ACC112 (cell line): ENCODE measurements around the gene STX1A.

ENCODE experiments used
- H2AFZ ChIP-seq: fragments of 200-600 bp; sonication (generic); one replicate; pipeline ENCODE4 v1.6.0; 2017; ENCODE audit warnings: antibody characterized with exemption, low read length; ENCODE audit not compliant: unreplicated experiment
- H3K27ac ChIP-seq: fragments of 200-600 bp; sonication (generic); 2 replicates; pipeline ENCODE4 v1.5.1; 2014; ENCODE audit warnings: low read depth, mild to moderate bottlenecking, antibody characterized with exemption, low read length, moderate library complexity
- H3K27me3 ChIP-seq: fragments of 200-600 bp; sonication (generic); 2 replicates; pipeline ENCODE4 v1.6.1; 2014; ENCODE audit warnings: mild to moderate bottlenecking, antibody characterized with exemption, low read length, moderate library complexity, mixed read lengths; ENCODE audit not compliant: insufficient read depth
- H3K36me3 ChIP-seq: fragments of 200-600 bp; sonication (generic); 2 replicates; pipeline ENCODE4 v1.6.1; 2016; ENCODE audit warnings: mild to moderate bottlenecking, antibody characterized with exemption, low read length, moderate library complexity, mixed read lengths; ENCODE audit not compliant: insufficient read depth
- H3K4me1 ChIP-seq: fragments of 200-600 bp; sonication (generic); one replicate; pipeline ENCODE4 v1.6.1; 2016; ENCODE audit warnings: low read length, mixed read lengths; ENCODE audit not compliant: insufficient read depth, unreplicated experiment, control insufficient read depth
- H3K4me3 ChIP-seq: fragments of 200-600 bp; sonication (generic); 2 replicates; pipeline ENCODE4 v1.5.1; 2014; ENCODE audit warnings: mild to moderate bottlenecking, low read depth, low read length
- H3K79me2 ChIP-seq: fragments of 200-600 bp; sonication (generic); one replicate; pipeline ENCODE4 v1.6.0; 2016; ENCODE audit warnings: low read length; ENCODE audit not compliant: control insufficient read depth, unreplicated experiment, insufficient read depth

The STX1A gene

GRCh38 chr7:73707045-73707631, 12.3 kb downstream of the STX1A start:
- peaks cover 58% of the 10 kb centered on the region for H3K79me2 ChIP-seq
- no peak overlapping the region for H3K4me3 ChIP-seq
- H2AFZ ChIP-seq: no peak overlapping the region
- peaks cover 66% of the 10 kb centered on the region for H3K4me1 ChIP-seq
- H3K27me3 ChIP-seq: no peaks in the 10 kb centered on the region
- peaks cover 22% of the 10 kb centered on the region; the same call in 1 of the 2 replicates for H3K36me3 ChIP-seq
- H3K27ac ChIP-seq: peak overlapping the region; percentile 59

- H2AFZ ChIP-seq: no peak overlapping the region
- H3K4me1 ChIP-seq: peaks cover 58% of the 10 kb centered on the region
- no peaks in the 10 kb centered on the region for H3K27me3 ChIP-seq
- peak overlapping the region; percentile 59 for H3K27ac ChIP-seq
- H3K36me3 ChIP-seq: peaks cover 24% of the 10 kb centered on the region; the same call in 1 of the 2 replicates
- peaks cover 50% of the 10 kb centered on the region for H3K79me2 ChIP-seq
- no peak overlapping the region for H3K4me3 ChIP-seq
Measured at GRCh38 chr7:73706126-73707044, 13.1 kb downstream of the STX1A start.

- Histone ChIP-seq H2AFZ (no peak overlapping the region), H3K36me3 (peaks cover 19% of the 10 kb centered on the region; the same call in 1 of the 2 replicates), H3K4me3 (no peak overlapping the region), H3K79me2 (peaks cover 42% of the 10 kb centered on the region), H3K27me3 (no peaks in the 10 kb centered on the region), H3K27ac (peak overlapping the region; percentile 59), H3K4me1 (peaks cover 51% of the 10 kb centered on the region)
Measured at GRCh38 chr7:73705551-73705920, 13.9 kb downstream of the STX1A start.

- no peak overlapping the region for H3K4me3 ChIP-seq
- H3K36me3 ChIP-seq: peaks cover 23% of the 10 kb centered on the region; the same call in 1 of the 2 replicates
- peak overlapping the region; percentile 59 for H3K27ac ChIP-seq
- H3K79me2 ChIP-seq: peaks cover 37% of the 10 kb centered on the region
- peaks cover 51% of the 10 kb centered on the region for H3K4me1 ChIP-seq
- no peak overlapping the region for H2AFZ ChIP-seq
- H3K27me3 ChIP-seq: no peaks in the 10 kb centered on the region
Measured at GRCh38 chr7:73704640-73705550, 14.6 kb downstream of the STX1A start.

GRCh38 chr7:73703757-73704639, 15.5 kb downstream of the STX1A start:
- Histone ChIP-seq H3K27me3 (no peaks in the 10 kb centered on the region), H3K36me3 (peaks cover 23% of the 10 kb centered on the region; the same call in 1 of the 2 replicates), H3K4me3 (no peak overlapping the region), H3K79me2 (peaks cover 28% of the 10 kb centered on the region), H3K4me1 (peaks cover 46% of the 10 kb centered on the region), H3K27ac (peak overlapping the region; percentile 14; the same call in 1 of the 2 replicates), H2AFZ (no peak overlapping the region)

GRCh38 chr7:73703225-73703624, 16.2 kb downstream of the STX1A start:
- Histone ChIP-seq H3K36me3 (peaks cover 22% of the 10 kb centered on the region; the same call in 1 of the 2 replicates), H3K4me1 (peaks cover 38% of the 10 kb centered on the region), H3K27ac (no peak overlapping the region), H3K4me3 (no peak overlapping the region), H3K79me2 (peaks cover 20% of the 10 kb centered on the region), H2AFZ (no peak overlapping the region), H3K27me3 (no peaks in the 10 kb centered on the region)

- no peak overlapping the region for H3K27ac ChIP-seq
- H3K4me1 ChIP-seq: peaks cover 36% of the 10 kb centered on the region
- peaks cover 19% of the 10 kb centered on the region for H3K79me2 ChIP-seq
- no peak overlapping the region for H3K4me3 ChIP-seq
- H2AFZ ChIP-seq: no peak overlapping the region
- peaks cover 22% of the 10 kb centered on the region; the same call in 1 of the 2 replicates for H3K36me3 ChIP-seq
- H3K27me3 ChIP-seq: no peaks in the 10 kb centered on the region
Measured at GRCh38 chr7:73702665-73703064, 16.8 kb downstream of the STX1A start.

GRCh38 chr7:73702226-73702625, 17.2 kb downstream of the STX1A start:
- H3K79me2 ChIP-seq: peaks cover 18% of the 10 kb centered on the region
- H2AFZ ChIP-seq: no peak overlapping the region
- no peaks in the 10 kb centered on the region for H3K27me3 ChIP-seq
- H3K4me1 ChIP-seq: peaks cover 33% of the 10 kb centered on the region
- H3K36me3 ChIP-seq: peaks cover 22% of the 10 kb centered on the region; the same call in 1 of the 2 replicates
- no peak overlapping the region for H3K27ac ChIP-seq
- no peak overlapping the region for H3K4me3 ChIP-seq

GRCh38 chr7:73701357-73701995, 18.0 kb downstream of the STX1A start:
- Histone ChIP-seq H3K79me2 (peaks cover 11% of the 10 kb centered on the region), H2AFZ (no peak overlapping the region), H3K27ac (no peak overlapping the region), H3K4me1 (peaks cover 25% of the 10 kb centered on the region), H3K4me3 (no peak overlapping the region), H3K27me3 (no peaks in the 10 kb centered on the region), H3K36me3 (peaks cover 22% of the 10 kb centered on the region; the same call in 1 of the 2 replicates)
